H1 (cell line): ENCODE data around the gene PEPD. TPM values are rescaled to one million over a fixed set of nuclear protein-coding genes. Genes with fewer than 3 reads are reported as not detected.

Experiments used
- CTCF ChIA-PET: fragments of 300-600 bp; sonication (Branson Sonifier 250); formaldehyde crosslinking; loops from one replicate; lab custom pipeline; 2021; ENCODE audit not compliant: partially characterized antibody; lab: Charles Lee
- POLR2A ChIA-PET: fragments of 300-600 bp; sonication (Branson Sonifier 250); formaldehyde crosslinking; loops from one replicate; lab custom pipeline; 2021; ENCODE audit warnings: inconsistent platforms; ENCODE audit not compliant: partially characterized antibody; lab: Charles Lee
- DNase-seq, 2 experiments: peaks; one replicate each; pipeline versions ENCODE4 v3.0.0 to v3.0.0-alpha.2; 2010 to 2022; ENCODE audit warnings: low spot score in 2 of 2, low read depth in 1 of 2, mixed read lengths in 1 of 2
- FAIRE-seq: peaks from 2 replicates; lab custom pipeline; 2011; peaks lifted over from hg19 to GRCh38; lab: Jason Lieb, UNC
- H2AFZ ChIP-seq: 2 replicates; pipeline ENCODE4 v1.8.1; 2012; ENCODE audit warnings: low read length, inconsistent platforms
- H2AK5ac ChIP-seq: 2 replicates; pipeline ENCODE4 v1.6.1; 2013; ENCODE audit warnings: low read depth, low read length
- H2BK120ac ChIP-seq: replicated peaks from 2 replicates; pipeline ENCODE3; 2013; ENCODE audit warnings: low read depth, low read length, inconsistent platforms
- H2BK12ac ChIP-seq: 2 replicates; pipeline ENCODE4 v1.6.1; 2013; ENCODE audit warnings: low read depth, low read length
- H2BK15ac ChIP-seq: 2 replicates; pipeline ENCODE4 v1.6.1; 2013; ENCODE audit warnings: low read length
- H2BK20ac ChIP-seq: 2 replicates; pipeline ENCODE4 v1.6.1; 2013; ENCODE audit warnings: low read length
- H2BK5ac ChIP-seq: 2 replicates; pipeline ENCODE4 v1.6.1; 2013; ENCODE audit warnings: low read depth, low read length
- H3K14ac ChIP-seq: 2 replicates; pipeline ENCODE4 v1.6.1; 2013; ENCODE audit warnings: inconsistent platforms; ENCODE audit not compliant: insufficient read length
- H3K18ac ChIP-seq: 2 replicates; pipeline ENCODE4 v1.6.1; 2013; ENCODE audit warnings: low read length; ENCODE audit errors: extremely low read depth
- H3K23ac ChIP-seq: 2 replicates; pipeline ENCODE4 v1.6.1; 2013; ENCODE audit warnings: inconsistent platforms; ENCODE audit not compliant: insufficient read length
- H3K23me2 ChIP-seq: 2 replicates; pipeline ENCODE4 v1.6.1; 2013; ENCODE audit warnings: low read depth, low read length
- H3K27ac ChIP-seq: 2 replicates; pipeline ENCODE4 v1.6.1; 2011; ENCODE audit warnings: low read depth, low read length, inconsistent platforms
- H3K27me3 ChIP-seq, 4 experiments: replicated peaks in 1 of 4; 1 replicate in 1 of 4; 2 replicates in 3 of 4; pipeline versions ENCODE4 v1.6.1 to v1.8.1; 2011 to 2013; ENCODE audit warnings: low read length in 3 of 4, mild to moderate bottlenecking in 3 of 4, inconsistent platforms in 2 of 4, mixed read lengths in 2 of 4, moderate library complexity in 1 of 4; ENCODE audit not compliant: control insufficient read depth in 3 of 4, insufficient read depth in 3 of 4; ENCODE audit errors: extremely low read depth in 1 of 4
- H3K36me3 ChIP-seq, 4 experiments: 2 replicates each; pipeline versions ENCODE4 v1.6.1 to v1.8.1; 2011 to 2013; ENCODE audit warnings: mild to moderate bottlenecking in 4 of 4, low read length in 3 of 4, moderate library complexity in 2 of 4, control low read depth in 1 of 4, inconsistent platforms in 1 of 4; ENCODE audit not compliant: insufficient read depth in 4 of 4, control insufficient read depth in 2 of 4
- H3K4ac ChIP-seq: replicated peaks from 2 replicates; pipeline ENCODE3; 2013; ENCODE audit warnings: low read length, low read depth, mixed read lengths, inconsistent platforms; ENCODE audit not compliant: insufficient read length
- H3K4me1 ChIP-seq, 4 experiments: replicated peaks in 1 of 4; 1 replicate in 1 of 4; 2 replicates in 3 of 4; pipeline versions ENCODE4 v1.6.1 to v1.8.1; 2011 to 2013; ENCODE audit warnings: low read length in 3 of 4, inconsistent platforms in 2 of 4, mixed read lengths in 1 of 4; ENCODE audit not compliant: insufficient read depth in 4 of 4, control insufficient read depth in 3 of 4
- H3K4me2 ChIP-seq, 2 experiments: 2 replicates each; pipeline versions ENCODE4 v1.6.1 to v1.8.1; 2011 to 2013; ENCODE audit warnings: low read depth in 2 of 2, low read length in 2 of 2, control low read depth in 1 of 2, inconsistent platforms in 1 of 2, mild to moderate bottlenecking in 1 of 2; ENCODE audit not compliant: insufficient read depth in 1 of 2
- H3K4me3 ChIP-seq, 4 experiments: fragments of 200-600, 300-600 bp in 1 of 4; sonication (generic), shearing (Covaris generic), sonication (Bioruptor Twin) in 1 of 4; 2 replicates each; pipeline versions ENCODE4 v1.5.1 to v1.8.1; 2011 to 2016; ENCODE audit warnings: low read length in 4 of 4, low read depth in 3 of 4, control low read depth in 2 of 4, inconsistent platforms in 2 of 4, mild to moderate bottlenecking in 2 of 4, mixed read lengths in 1 of 4, moderate library complexity in 1 of 4; ENCODE audit not compliant: insufficient read depth in 2 of 4; ENCODE audit errors: extremely low read depth in 1 of 4
- H3K56ac ChIP-seq: replicated peaks from 2 replicates; pipeline ENCODE3; 2013; ENCODE audit warnings: low read depth, mild to moderate bottlenecking, mixed read lengths, low read length, inconsistent platforms; ENCODE audit not compliant: insufficient read length
- H3K79me1 ChIP-seq: 2 replicates; pipeline ENCODE4 v1.6.1; 2013; ENCODE audit warnings: low read depth, low read length, control low read depth
- H3K79me2 ChIP-seq, 2 experiments: 2 replicates each; pipeline versions ENCODE4 v1.6.1 to v1.8.1; 2012 to 2013; ENCODE audit warnings: low read length in 2 of 2, mild to moderate bottlenecking in 2 of 2, inconsistent platforms in 1 of 2; ENCODE audit not compliant: insufficient read depth in 2 of 2, control insufficient read depth in 1 of 2
- H3K9ac ChIP-seq, 4 experiments: replicated peaks in 1 of 4; 1 replicate in 1 of 4; 2 replicates in 3 of 4; pipeline versions ENCODE4 v1.6.1 to v1.8.1; 2011 to 2013; ENCODE audit warnings: low read depth in 3 of 4, low read length in 3 of 4, control low read depth in 2 of 4, mild to moderate bottlenecking in 2 of 4, moderate library complexity in 2 of 4, inconsistent platforms in 1 of 4; ENCODE audit errors: extremely low read depth in 1 of 4
- H3K9me3 ChIP-seq, 2 experiments: 2 replicates each; pipeline versions ENCODE4 v1.6.1 to v1.8.1; 2012 to 2013; ENCODE audit warnings: mild to moderate bottlenecking in 2 of 2, moderate library complexity in 2 of 2, control low read depth in 1 of 2, inconsistent platforms in 1 of 2, low read depth in 1 of 2, low read length in 1 of 2, mixed read lengths in 1 of 2; ENCODE audit not compliant: insufficient read depth in 2 of 2
- H4K20me1 ChIP-seq, 2 experiments: replicated peaks in 1 of 2; 2 replicates each; pipeline versions ENCODE3 to v1.8.1; 2011 to 2013; ENCODE audit warnings: inconsistent platforms in 2 of 2, low read length in 2 of 2, mild to moderate bottlenecking in 1 of 2; ENCODE audit not compliant: insufficient read depth in 2 of 2, control insufficient read depth in 1 of 2
- H4K5ac ChIP-seq: 2 replicates; pipeline ENCODE4 v1.6.1; 2013; ENCODE audit warnings: low read length, low read depth, mixed read lengths, inconsistent platforms; ENCODE audit not compliant: insufficient read length
- H4K8ac ChIP-seq: 2 replicates; pipeline ENCODE4 v1.8.0; 2013; ENCODE audit warnings: mild to moderate bottlenecking, moderate library complexity, low read length, inconsistent platforms; ENCODE audit not compliant: insufficient read depth; ENCODE audit errors: extremely low read depth
- H4K91ac ChIP-seq: replicated peaks from 2 replicates; pipeline ENCODE3; 2013; ENCODE audit warnings: low read length, mixed read lengths, inconsistent platforms; ENCODE audit not compliant: insufficient read length
- BRCA1 ChIP-seq: IDR thresholded peaks from 2 replicates; pipeline ENCODE4 v1.6.1; 2012; ENCODE audit warnings: low read depth, low read length, improper control_type of control experiment
- CREB1 ChIP-seq: IDR thresholded peaks from 2 replicates; pipeline ENCODE4 v1.6.1; 2012; ENCODE audit warnings: inconsistent platforms
- EP300 ChIP-seq, 2 experiments: IDR thresholded peaks; 1 replicate in 1 of 2; 2 replicates in 1 of 2; pipeline ENCODE4 v1.6.1; 2011 to 2012; ENCODE audit warnings: low read depth in 2 of 2, low read length in 2 of 2, mild to moderate bottlenecking in 2 of 2, borderline replicate concordance in 1 of 2, inconsistent platforms in 1 of 2, moderate library complexity in 1 of 2
- HDAC2 ChIP-seq, 2 experiments: fragments of 300-600 bp in 1 of 2; sonication (generic) in 1 of 2; IDR thresholded peaks; 2 replicates each; pipeline ENCODE4 v1.6.1; 2011 to 2012; ENCODE audit warnings: low read depth in 2 of 2, low read length in 2 of 2, mild to moderate bottlenecking in 2 of 2, moderate library complexity in 2 of 2, borderline replicate concordance in 1 of 2, inconsistent platforms in 1 of 2
- RAD21 ChIP-seq, 2 experiments: IDR thresholded peaks in 1 of 2; conservative IDR thresholded peaks in 1 of 2; 2 replicates each; pipeline ENCODE4 v1.6.1; 2011; ENCODE audit warnings: low read depth in 2 of 2, low read length in 2 of 2, improper control_type of control experiment in 1 of 2, inconsistent platforms in 1 of 2, mild to moderate bottlenecking in 1 of 2, moderate library complexity in 1 of 2
- RBBP5 ChIP-seq: IDR thresholded peaks from 2 replicates; pipeline ENCODE4 v1.7.1; 2012; ENCODE audit warnings: low read depth, mild to moderate bottlenecking, inconsistent platforms, low read length, moderate library complexity, borderline replicate concordance
- RFX5 ChIP-seq: IDR thresholded peaks from 2 replicates; pipeline ENCODE4 v1.6.1; 2011; ENCODE audit warnings: low read depth, low read length, improper control_type of control experiment, borderline replicate concordance
- SP4 ChIP-seq: IDR thresholded peaks from 2 replicates; pipeline ENCODE4 v1.6.1; 2012; ENCODE audit warnings: low read length, inconsistent platforms
- SRF ChIP-seq: IDR thresholded peaks from 2 replicates; pipeline ENCODE4 v1.6.1; 2011; ENCODE audit warnings: mild to moderate bottlenecking, low read depth, low read length, moderate library complexity
- SUZ12 ChIP-seq: fragments of 200-600 bp; sonication (generic); IDR thresholded peaks from 2 replicates; pipeline ENCODE4 v1.6.1; 2012; ENCODE audit warnings: mild to moderate bottlenecking, inconsistent platforms, low read length, moderate library complexity, mixed read lengths
- TBP ChIP-seq: IDR thresholded peaks from 2 replicates; pipeline ENCODE4 v1.6.1; 2011; ENCODE audit warnings: low read depth, low read length, improper control_type of control experiment
- WGBS, 2 experiments: shearing (Covaris generic) in 1 of 2; methylation state at CpG; one replicate each; pipeline versions ENCODE4 v1.1.6 to v1.1.7; 2013 to 2015; ENCODE audit warnings: low lambda C conversion rate in 2 of 2, mixed read lengths in 2 of 2, inconsistent platforms in 1 of 2, low coverage in 1 of 2, missing lambda C conversion rate in 1 of 2; ENCODE audit not compliant: insufficient replicate concordance in 2 of 2, insufficient coverage in 1 of 2, insufficient read length in 1 of 2; ENCODE audit errors: extremely low coverage in 1 of 2, missing lambda C conversion rate in 1 of 2; 5-methylcytosine and 5-hydroxymethylcytosine counted together
- polyA plus RNA-seq, 7 experiments: library from polyadenylated mRNA; depleted of rRNA in 3 of 7; stranded (reverse) in 5 of 7; unstranded in 2 of 7; fragments of >200 nt in 5 of 7; fragments of 200-250 nt in 2 of 7; gene quantifications; 1 replicate in 5 of 7; 2 replicates in 1 of 7; 4 replicates in 1 of 7; pipeline versions ENCODE4 v1.2.1 to v1.2.3, GENCODE V29; 2011 to 2013; ENCODE audit warnings: missing spikeins in 2 of 7, mixed read lengths in 2 of 7
- total RNA-seq: library from RNA; stranded (reverse); fragmentation: NEBNext Ultra II Directional; extraction: Animal tissue kit (Norgen Biotek cat#: 25700); gene quantifications from 2 replicates; pipeline ENCODE4 v1.2.1, GENCODE V29; 2021
- TF ChIP-seq, protein P1 (sequence below): IDR thresholded peaks from 2 replicates; pipeline ENCODE4 v1.6.1; 2011; ENCODE audit warnings: low read depth, mild to moderate bottlenecking, low read length; ENCODE audit not compliant: insufficient read depth

The PEPD gene
- total and polyA plus RNA-seq, 2 of the 8 experiments (the other 6 are each of a cell fraction or from before 2014, with no cell fraction given) = 84.1 to 178 TPM

DNA sequence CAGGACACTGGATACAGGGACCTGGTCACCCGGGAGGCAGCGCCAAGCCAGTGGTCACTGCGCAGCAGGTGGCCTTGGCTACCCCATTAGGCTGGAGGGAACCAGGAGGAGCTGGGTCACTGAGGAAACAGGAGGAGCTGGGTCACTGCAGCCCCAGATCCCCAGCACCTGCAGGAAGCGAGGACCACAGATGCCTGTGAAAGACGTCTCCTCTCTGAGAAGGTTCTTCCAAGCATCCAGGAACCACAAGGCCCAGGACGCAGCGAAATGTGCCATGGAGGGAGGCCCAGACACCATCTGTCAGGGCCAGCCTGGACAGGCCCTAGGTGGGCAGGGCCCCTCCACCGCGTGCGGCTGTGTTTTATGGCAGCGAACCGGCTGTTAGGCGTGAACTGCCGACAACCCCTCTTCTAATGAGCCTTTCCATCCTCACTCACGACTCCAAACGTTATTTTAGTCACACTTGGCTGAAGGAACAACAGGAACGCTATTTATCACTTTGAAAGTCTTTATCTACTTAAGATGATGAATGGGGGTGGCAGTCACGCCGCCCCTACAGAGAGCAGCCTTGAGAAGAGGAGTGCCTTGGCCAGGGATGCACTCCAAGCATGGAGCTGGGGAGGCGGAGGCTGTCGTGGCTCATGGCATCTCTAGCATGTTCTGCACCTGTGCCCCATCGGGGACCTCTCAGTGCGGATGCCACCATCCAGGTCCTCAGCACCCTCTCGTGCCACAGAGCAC, 94.8 kb downstream of the PEPD start:
- H3K27me3 ChIP-seq = no peaks in the 10 kb centered on the region
- H3K9me3 ChIP-seq = no peaks in the 10 kb centered on the region
- no peak overlapping the region for H2BK120ac ChIP-seq
- no peak overlapping the region for H2BK12ac ChIP-seq
- H2BK15ac ChIP-seq = no peak overlapping the region
- H2AFZ ChIP-seq = no peak overlapping the region
- H3K4ac ChIP-seq = no peak overlapping the region
- H3K23ac ChIP-seq = no peak overlapping the region
- DNase-seq (no peak), FAIRE-seq (no peak)
- H3K56ac ChIP-seq = no peak overlapping the region
- WGBS, 2 experiments = 92% methylated on average over 24 of the region's 24 CpGs; no CpG with 5 or more reads in 1 of the 2 experiments
- no peak overlapping the region for H4K91ac ChIP-seq
- no peak overlapping the region for H3K4me3 ChIP-seq
- no peak overlapping the region for H3K9ac ChIP-seq
- peaks cover 0 to 14% of the 10 kb centered on the region in 2 experiments for H4K20me1 ChIP-seq
- H2AK5ac ChIP-seq = no peak overlapping the region
- H4K5ac ChIP-seq = no peak overlapping the region
- ChIA-PET CTCF (interaction anchor here (0.8 to 7.7 kb wide), 5 partner anchors 10 to 343 kb away, joined by 3 to 77 read pairs (median 4); no protein-coding TSS in a partner anchor), POLR2A (no interaction called here)
- no peak overlapping the region for H3K18ac ChIP-seq
- H3K4me1 ChIP-seq = no peaks in the 10 kb centered on the region
- H3K14ac ChIP-seq = no peak overlapping the region
- H3K23me2 ChIP-seq = peaks cover 9% of the 10 kb centered on the region; the same call in 1 of the 2 replicates
- H3K27ac ChIP-seq = no peak overlapping the region
- H2BK20ac ChIP-seq = no peak overlapping the region
- no peaks in the 10 kb centered on the region for H3K79me2 ChIP-seq
- no peaks in the 10 kb centered on the region for H3K36me3 ChIP-seq
- H3K79me1 ChIP-seq = no peaks in the 10 kb centered on the region
- no peak overlapping the region for H4K8ac ChIP-seq
- H2BK5ac ChIP-seq = no peak overlapping the region
- H3K4me2 ChIP-seq = no peak overlapping the region
- TF ChIP-seq CREB1 (no peak), HDAC2 (IDR thresholded peaks at IDR 0.05; ENCODE audit: borderline replicate concordance in 1 of 2, low read depth in 2 of 2, low read length in 2 of 2) (no peak), RBBP5 (no peak), TBP (no peak), BRCA1 (no peak), EP300 (IDR thresholded peaks at IDR 0.05; ENCODE audit: borderline replicate concordance in 1 of 2, low read depth in 2 of 2, low read length in 2 of 2) (no peak), SUZ12 (no peak), RFX5 (no peak), SRF (no peak), SP4 (no peak), RAD21 (IDR thresholded peaks at IDR 0.05 in 1 of 2, conservative IDR thresholded peaks at IDR 0.05 in 1 of 2; ENCODE audit: low read depth in 2 of 2, low read length in 2 of 2) (no peak)
- TF ChIP-seq, protein P1, sequence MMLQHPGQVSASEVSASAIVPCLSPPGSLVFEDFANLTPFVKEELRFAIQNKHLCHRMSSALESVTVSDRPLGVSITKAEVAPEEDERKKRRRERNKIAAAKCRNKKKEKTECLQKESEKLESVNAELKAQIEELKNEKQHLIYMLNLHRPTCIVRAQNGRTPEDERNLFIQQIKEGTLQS = no peak
